Hepatocyte (in vitro differentiated cells): Measurements from ENCODE around the gene SETBP1. TPM values are rescaled to one million over a fixed set of nuclear protein-coding genes. Genes with fewer than 3 reads are reported as not detected.
A peak's percentile ranks its signal among the peaks of the same experiment; 100 is the strongest.

Experiments used
- DNase-seq: peaks from one replicate; pipeline ENCODE4 v3.0.0-alpha.2; 2016; ENCODE audit warnings: low spot score
- H2AFZ ChIP-seq: fragments of 200-600 bp; sonication (generic); 2 replicates; pipeline ENCODE4 v1.6.0; 2016; ENCODE audit warnings: antibody characterized with exemption, mild to moderate bottlenecking
- H3K27ac ChIP-seq: fragments of 200-600 bp; sonication (generic); 2 replicates; pipeline ENCODE4 v1.5.1; 2016; ENCODE audit warnings: mild to moderate bottlenecking
- H3K27me3 ChIP-seq: fragments of 200-600 bp; sonication (generic); 2 replicates; pipeline ENCODE4 v1.6.1; 2016
- H3K36me3 ChIP-seq: fragments of 200-600 bp; sonication (generic); replicated peaks from 2 replicates; pipeline ENCODE4 v1.5.1; 2016; ENCODE audit warnings: low read depth; ENCODE audit not compliant: insufficient read depth
- H3K4me1 ChIP-seq: fragments of 200-600 bp; sonication (generic); 2 replicates; pipeline ENCODE4 v1.5.1; 2016; ENCODE audit warnings: mild to moderate bottlenecking, moderate library complexity; ENCODE audit not compliant: insufficient read depth
- H3K4me2 ChIP-seq: fragments of 200-600 bp; sonication (generic); 2 replicates; pipeline ENCODE4 v1.6.0; 2016
- H3K4me3 ChIP-seq: fragments of 200-600 bp; sonication (generic); 2 replicates; pipeline ENCODE4 v1.5.1; 2016; ENCODE audit warnings: mild to moderate bottlenecking
- H3K79me2 ChIP-seq: fragments of 200-600 bp; sonication (generic); 2 replicates; pipeline ENCODE4 v1.6.0; 2017; ENCODE audit warnings: mild to moderate bottlenecking
- H3K9me2 ChIP-seq: fragments of 200-600 bp; sonication (generic); replicated peaks from 2 replicates; pipeline ENCODE4 v1.6.0; 2017; ENCODE audit warnings: mild to moderate bottlenecking; ENCODE audit not compliant: insufficient read depth
- H3K9me3 ChIP-seq: fragments of 200-600 bp; sonication (generic); 2 replicates; pipeline ENCODE4 v1.5.1; 2016; ENCODE audit warnings: low read depth, mild to moderate bottlenecking
- H4K20me1 ChIP-seq: fragments of 200-600 bp; sonication (generic); 2 replicates; pipeline ENCODE4 v1.6.0; 2016; ENCODE audit warnings: mild to moderate bottlenecking; ENCODE audit not compliant: insufficient read depth, poor library complexity, severe bottlenecking
- CTCF ChIP-seq: fragments of 200-600 bp; sonication (generic); IDR thresholded peaks from 2 replicates; pipeline ENCODE4 v1.5.1; 2016; ENCODE audit warnings: antibody characterized with exemption, mild to moderate bottlenecking; ENCODE audit not compliant: poor library complexity
- EZH2 ChIP-seq: fragments of 200-600 bp; sonication (generic); IDR thresholded peaks from 2 replicates; pipeline ENCODE4 v1.6.1; 2016; ENCODE audit warnings: antibody characterized with exemption, mild to moderate bottlenecking, borderline replicate concordance
- EZH2phosphoT487 ChIP-seq: fragments of 200-600 bp; sonication (generic); IDR thresholded peaks from one replicate; pipeline ENCODE4 v1.6.1; 2018; ENCODE audit warnings: antibody characterized with exemption, mild to moderate bottlenecking, low read depth, moderate library complexity; ENCODE audit not compliant: unreplicated experiment, severe bottlenecking
- WGBS: methylation state at CpG from one replicate; pipeline ENCODE4 v1.1.6; 2016; ENCODE audit warnings: low lambda C conversion rate; ENCODE audit errors: missing lambda C conversion rate; 5-methylcytosine and 5-hydroxymethylcytosine counted together
- polyA plus RNA-seq: library from polyadenylated mRNA; unstranded; fragments of >200 nt; fragmentation: Nextera tagmentation; extraction: Ambion mirVana; gene quantifications from 2 replicates; pipeline ENCODE4 v1.2.1, GENCODE V29; 2016
- total RNA-seq: library from RNA; depleted of rRNA; stranded (reverse); fragments of >200 nt; gene quantifications from 2 replicates; pipeline ENCODE4 v1.2.3, GENCODE V29; 2014

The SETBP1 gene
- total and polyA plus RNA-seq, 2 experiments from 2014 or later = 10.3 to 21.1 TPM

GRCh38 chr18:45049578-45050319 is 369.1 kb downstream of the SETBP1 start:
- no peaks in the 10 kb centered on the region for H4K20me1 ChIP-seq
- H3K36me3 ChIP-seq = no peaks in the 10 kb centered on the region
- H3K9me2 ChIP-seq = no peaks in the 10 kb centered on the region
- peaks cover 22% of the 10 kb centered on the region for H3K4me1 ChIP-seq
- H3K4me2 ChIP-seq = peak overlapping the region; percentile 26
- no peaks in the 10 kb centered on the region for H3K27me3 ChIP-seq
- 88% methylated on average over 4 of the region's 4 CpGs for WGBS
- no peak for TF ChIP-seq EZH2
- TF ChIP-seq EZH2phosphoT487 = no peak
- no peak for TF ChIP-seq CTCF
- peak overlapping the region; percentile 88 for H3K27ac ChIP-seq
- H3K4me3 ChIP-seq = no peak overlapping the region
- no peaks in the 10 kb centered on the region for H3K9me3 ChIP-seq
- H3K79me2 ChIP-seq = no peaks in the 10 kb centered on the region
- H2AFZ ChIP-seq = no peak overlapping the region
- no peak for DNase-seq

- Histone ChIP-seq H3K9me3 (no peaks in the 10 kb centered on the region), H3K9me2 (no peaks in the 10 kb centered on the region), H3K4me2 (peak overlapping the region; percentile 26), H3K27me3 (no peaks in the 10 kb centered on the region), H2AFZ (no peak overlapping the region), H3K36me3 (no peaks in the 10 kb centered on the region), H4K20me1 (no peaks in the 10 kb centered on the region), H3K4me3 (no peak overlapping the region), H3K4me1 (peaks cover 22% of the 10 kb centered on the region), H3K27ac (peak overlapping the region; percentile 88), H3K79me2 (no peaks in the 10 kb centered on the region)
- TF ChIP-seq CTCF (no peak), EZH2 (no peak), EZH2phosphoT487 (no peak)
- WGBS = 34% methylated on average over 3 of the region's 3 CpGs
- DNase-seq = peak; percentile 68
These were observed 370.3 kb downstream of the SETBP1 start for GRCh38 chr18:45050712-45051601.

- Histone ChIP-seq H2AFZ (no peak overlapping the region), H3K27me3 (no peaks in the 10 kb centered on the region), H3K4me2 (no peak overlapping the region), H3K36me3 (no peaks in the 10 kb centered on the region), H3K4me1 (peaks cover 32% of the 10 kb centered on the region), H4K20me1 (no peaks in the 10 kb centered on the region), H3K9me3 (no peaks in the 10 kb centered on the region), H3K27ac (peak overlapping the region; percentile 45), H3K4me3 (no peak overlapping the region), H3K9me2 (no peaks in the 10 kb centered on the region), H3K79me2 (no peaks in the 10 kb centered on the region)
- DNase-seq = peak; percentile 28
- no peak for TF ChIP-seq EZH2
- no peak for TF ChIP-seq CTCF
- TF ChIP-seq EZH2phosphoT487 = no peak
- WGBS = 50% methylated on average over 3 of the region's 3 CpGs
These were observed 373.9 kb downstream of the SETBP1 start for GRCh38 chr18:45054636-45055035.
